Keratinocyte (primary cell): ENCODE data around the gene C19orf12. TPM values are rescaled to one million over a fixed set of nuclear protein-coding genes. Genes with fewer than 3 reads are reported as not detected.

Experiments
- DNase-seq: peaks from one replicate; pipeline ENCODE4 v3.0.0-alpha.2; 2011; ENCODE audit warnings: low read depth, missing footprints, low spot score
- FAIRE-seq: peaks from 2 replicates; lab custom pipeline; 2011; peaks lifted over from hg19 to GRCh38; lab: Jason Lieb, UNC
- H2AFZ ChIP-seq: 2 replicates; pipeline ENCODE4 v1.6.0; 2012; ENCODE audit warnings: low read length, control low read depth, inconsistent platforms; ENCODE audit not compliant: control insufficient read depth
- H3K27ac ChIP-seq: 2 replicates; pipeline ENCODE4 v1.5.1; 2011; ENCODE audit warnings: low read length; ENCODE audit not compliant: control insufficient read depth, insufficient read depth
- H3K27me3 ChIP-seq: 3 replicates; pipeline ENCODE4 v1.6.0; 2011; ENCODE audit warnings: low read length; ENCODE audit not compliant: control insufficient read depth, insufficient read depth; ENCODE audit errors: extremely low read depth
- H3K36me3 ChIP-seq, 2 experiments: 2 replicates in 1 of 2; 3 replicates in 1 of 2; pipeline ENCODE4 v1.5.1; 2011; ENCODE audit warnings: low read length in 2 of 2, mild to moderate bottlenecking in 1 of 2; ENCODE audit not compliant: control insufficient read depth in 2 of 2, insufficient read depth in 2 of 2; ENCODE audit errors: extremely low read depth in 1 of 2
- H3K4me1 ChIP-seq: 3 replicates; pipeline ENCODE4 v1.5.1; 2011; ENCODE audit warnings: low read length; ENCODE audit not compliant: control insufficient read depth, insufficient read depth; ENCODE audit errors: extremely low read depth
- H3K4me2 ChIP-seq: 3 replicates; pipeline ENCODE4 v1.6.0; 2011; ENCODE audit warnings: low read depth, low read length; ENCODE audit not compliant: control insufficient read depth, insufficient read depth; ENCODE audit errors: extremely low read depth
- H3K4me3 ChIP-seq, 3 experiments: fragments of 200-600 bp in 1 of 3; sonication (generic) in 1 of 3; 2 replicates in 2 of 3; 3 replicates in 1 of 3; pipeline ENCODE4 v1.5.1; 2011 to 2016; ENCODE audit warnings: low read length in 3 of 3, mild to moderate bottlenecking in 3 of 3, control low read depth in 2 of 3, inconsistent platforms in 1 of 3, low read depth in 1 of 3, mixed read lengths in 1 of 3, mixed run types in 1 of 3, moderate library complexity in 1 of 3; ENCODE audit not compliant: control insufficient read depth in 2 of 3, insufficient read depth in 2 of 3; ENCODE audit errors: extremely low read depth in 1 of 3
- H3K79me2 ChIP-seq: 2 replicates; pipeline ENCODE4 v1.6.0; 2012; ENCODE audit warnings: low read length; ENCODE audit not compliant: control insufficient read depth, insufficient read depth
- H3K9ac ChIP-seq: 3 replicates; pipeline ENCODE4 v1.6.0; 2011; ENCODE audit warnings: low read length; ENCODE audit not compliant: control insufficient read depth, insufficient read depth; ENCODE audit errors: extremely low read depth
- H3K9me1 ChIP-seq: 3 replicates; pipeline ENCODE4 v1.6.0; 2011; ENCODE audit warnings: low read length; ENCODE audit not compliant: control insufficient read depth, insufficient read depth; ENCODE audit errors: extremely low read depth
- H3K9me3 ChIP-seq: 2 replicates; pipeline ENCODE4 v1.5.1; 2012; ENCODE audit warnings: low read depth, low read length; ENCODE audit not compliant: control insufficient read depth
- H4K20me1 ChIP-seq: 3 replicates; pipeline ENCODE4 v1.6.0; 2011; ENCODE audit warnings: low read length; ENCODE audit not compliant: control insufficient read depth, insufficient read depth; ENCODE audit errors: extremely low read depth
- CTCF ChIP-seq, 3 experiments: IDR thresholded peaks in 1 of 3; conservative IDR thresholded peaks in 1 of 3; optimal IDR thresholded peaks in 1 of 3; 2 replicates in 2 of 3; 3 replicates in 1 of 3; pipeline versions ENCODE3 to v1.5.1; 2011; ENCODE audit warnings: low read length in 3 of 3, mild to moderate bottlenecking in 3 of 3, moderate library complexity in 2 of 3, control low read depth in 1 of 3, inconsistent platforms in 1 of 3; ENCODE audit not compliant: insufficient read depth in 2 of 3; ENCODE audit errors: extremely low read depth in 1 of 3
- EZH2 ChIP-seq: IDR thresholded peaks from one replicate; pipeline ENCODE4 v1.6.1; 2012; ENCODE audit warnings: inconsistent platforms, mild to moderate bottlenecking, low read length, moderate library complexity
- dilution Hi-C: fragments of 300-500 bp; cut with MboI; formaldehyde crosslinking; loops from one replicate; pipeline ENCODE4 v1.7.0; 2020; ENCODE audit warnings: low sequenced_read_pairs; ENCODE audit not compliant: extremely low pct_ligation_motif_present
- polyA plus RNA-seq, 5 experiments: library from polyadenylated mRNA; depleted of rRNA in 3 of 5; stranded (reverse) in 3 of 5; stranded (forward) in 1 of 5; unstranded in 1 of 5; fragments of >200 nt; gene quantifications; 1 replicate in 1 of 5; 2 replicates in 3 of 5; 3 replicates in 1 of 5; pipeline versions ENCODE4 v1.2.1 to v1.2.3, GENCODE V29; 2011 to 2012; ENCODE audit warnings: missing spikeins in 2 of 5, low read depth in 1 of 5, low replicate concordance in 1 of 5

C19orf12 gene
- polyA plus RNA-seq, 1 donor (not counting 4 experiments of a cell fraction or from before 2014, with no cell fraction given): 12.3 TPM

DNA sequence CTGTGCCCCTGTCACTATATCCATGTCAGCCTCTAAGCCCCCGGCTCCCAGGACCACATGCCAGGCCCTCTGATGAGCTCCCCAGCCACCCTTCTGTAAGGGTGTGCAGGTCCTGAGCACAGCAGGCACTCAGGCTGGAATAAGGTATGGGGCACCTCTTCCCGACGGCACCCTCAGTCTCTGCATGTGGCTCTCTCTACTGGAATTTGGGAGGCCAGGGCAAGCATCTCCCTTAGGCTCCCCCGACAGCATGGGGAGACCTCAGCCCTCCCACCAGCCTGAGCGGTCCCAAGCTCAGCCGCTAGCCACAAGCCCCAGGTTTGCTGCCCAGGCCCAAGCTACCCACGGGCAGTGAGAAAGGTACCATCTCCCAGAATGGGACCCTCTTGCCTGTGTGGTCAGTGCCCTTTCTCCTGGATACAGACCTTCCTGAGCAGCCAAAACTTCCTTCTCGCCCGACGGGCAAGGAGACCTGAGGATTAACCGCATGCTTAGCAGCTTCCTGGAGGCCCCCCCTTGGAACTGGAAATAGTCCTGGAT, 22.5 kb upstream of the C19orf12 start:
- H3K27me3 ChIP-seq: no peaks in the 10 kb centered on the region
- no peaks in the 10 kb centered on the region for H3K9me1 ChIP-seq
- H3K9me3 ChIP-seq: no peaks in the 10 kb centered on the region
- H3K9ac ChIP-seq: no peak overlapping the region
- no peak for TF ChIP-seq CTCF (optimal IDR thresholded peaks at IDR 0.05 in 1 of 3, IDR thresholded peaks at IDR 0.05 in 1 of 3, conservative IDR thresholded peaks at IDR 0.05 in 1 of 3; ENCODE audit: extremely low read depth in 1 of 3, insufficient read depth in 2 of 3, low read length in 3 of 3)
- TF ChIP-seq EZH2: no peak
- dilution Hi-C loops: no loop called here
- no peak overlapping the region for H3K4me2 ChIP-seq
- H3K4me1 ChIP-seq: no peaks in the 10 kb centered on the region
- H3K27ac ChIP-seq: no peak overlapping the region
- H4K20me1 ChIP-seq: no peaks in the 10 kb centered on the region
- DNase-seq (no peak), FAIRE-seq (no peak)
- no peaks in the 10 kb centered on the region for H3K36me3 ChIP-seq
- H3K4me3 ChIP-seq: no peak overlapping the region
- H2AFZ ChIP-seq: no peak overlapping the region
- no peaks in the 10 kb centered on the region for H3K79me2 ChIP-seq

DNA sequence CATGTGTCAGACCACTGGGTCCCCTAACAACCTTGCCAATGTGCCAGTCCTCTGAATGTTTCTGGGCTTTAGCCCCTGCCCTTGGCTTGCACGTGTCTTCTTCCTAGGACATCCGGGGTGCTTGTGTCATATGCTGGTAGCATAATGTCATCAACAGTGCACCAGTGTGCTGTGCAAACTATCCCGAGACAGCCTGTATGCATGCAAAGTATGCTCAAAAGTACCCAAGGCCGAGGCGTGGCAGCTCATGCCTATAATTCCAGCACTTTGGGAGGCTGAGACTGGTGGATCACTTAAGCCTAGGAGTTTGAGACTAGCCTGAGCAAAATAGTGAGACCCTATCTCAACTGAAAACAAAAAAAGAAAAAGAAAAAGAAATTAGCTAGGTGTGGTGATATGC, 20.8 kb upstream of the C19orf12 start:
- no peaks in the 10 kb centered on the region for H4K20me1 ChIP-seq
- no peak overlapping the region for H3K9ac ChIP-seq
- no peak overlapping the region for H3K4me3 ChIP-seq
- dilution Hi-C loops: no loop called here
- H3K27me3 ChIP-seq: peaks cover 5% of the 10 kb centered on the region
- H3K9me1 ChIP-seq: no peaks in the 10 kb centered on the region
- H3K4me1 ChIP-seq: no peaks in the 10 kb centered on the region
- FAIRE-seq (no peak), DNase-seq (no peak)
- no peak overlapping the region for H3K27ac ChIP-seq
- no peaks in the 10 kb centered on the region for H3K79me2 ChIP-seq
- no peak overlapping the region for H2AFZ ChIP-seq
- H3K9me3 ChIP-seq: no peaks in the 10 kb centered on the region
- no peak overlapping the region for H3K4me2 ChIP-seq
- no peaks in the 10 kb centered on the region for H3K36me3 ChIP-seq
- no peak for TF ChIP-seq EZH2
- no peak for TF ChIP-seq CTCF (optimal IDR thresholded peaks at IDR 0.05 in 1 of 3, IDR thresholded peaks at IDR 0.05 in 1 of 3, conservative IDR thresholded peaks at IDR 0.05 in 1 of 3; ENCODE audit: extremely low read depth in 1 of 3, insufficient read depth in 2 of 3, low read length in 3 of 3)
